Suprapubic skin (tissue), 4 donors: Measurements from ENCODE around the gene CNGA3.

Experiments used
- POLR2A ChIP-seq, 2 donors: fragments of 450-650 bp; IDR thresholded peaks; one replicate each; pipeline ENCODE4 v1.6.1; 2017; ENCODE audit warnings: antibody characterized with exemption in 2 of 2, mild to moderate bottlenecking in 2 of 2, moderate library complexity in 2 of 2
- POLR2AphosphoS5 ChIP-seq, 3 donors: sonication (generic); formaldehyde crosslinking; IDR thresholded peaks; one replicate each; pipeline ENCODE4 v1.6.1; 2017; ENCODE audit warnings: antibody characterized with exemption in 3 of 3
- TF ChIP-seq, protein P1 (sequence below), 2 donors: fragments of 200-600 bp in 1 of 2; fragments of 450-650 bp in 1 of 2; sonication (generic) in 1 of 2; IDR thresholded peaks; one replicate each; pipeline ENCODE4 v1.5.1; 2016 to 2019; ENCODE audit warnings: antibody characterized with exemption in 2 of 2, mild to moderate bottlenecking in 1 of 2, moderate library complexity in 1 of 2

DNA sequence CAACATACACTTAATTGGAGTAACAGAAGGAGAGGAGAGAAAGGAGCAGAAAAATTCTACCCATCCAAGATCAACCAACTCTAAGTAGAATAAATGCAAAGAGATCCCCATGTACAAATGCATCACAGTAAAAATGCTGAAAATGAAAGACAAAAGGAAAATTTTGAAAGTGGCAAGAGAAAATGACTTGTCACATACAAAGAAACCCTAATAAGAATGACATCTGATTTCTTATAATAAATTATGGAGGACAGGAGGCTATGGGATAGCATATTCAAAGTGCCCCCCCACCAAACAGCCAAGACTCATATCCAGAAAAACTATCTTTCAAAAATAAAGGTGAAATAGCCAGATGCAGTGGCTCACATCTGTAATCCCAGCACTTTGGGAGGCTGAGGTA, 76.2 kb downstream of the CNGA3 start:
- TF ChIP-seq, protein P1, sequence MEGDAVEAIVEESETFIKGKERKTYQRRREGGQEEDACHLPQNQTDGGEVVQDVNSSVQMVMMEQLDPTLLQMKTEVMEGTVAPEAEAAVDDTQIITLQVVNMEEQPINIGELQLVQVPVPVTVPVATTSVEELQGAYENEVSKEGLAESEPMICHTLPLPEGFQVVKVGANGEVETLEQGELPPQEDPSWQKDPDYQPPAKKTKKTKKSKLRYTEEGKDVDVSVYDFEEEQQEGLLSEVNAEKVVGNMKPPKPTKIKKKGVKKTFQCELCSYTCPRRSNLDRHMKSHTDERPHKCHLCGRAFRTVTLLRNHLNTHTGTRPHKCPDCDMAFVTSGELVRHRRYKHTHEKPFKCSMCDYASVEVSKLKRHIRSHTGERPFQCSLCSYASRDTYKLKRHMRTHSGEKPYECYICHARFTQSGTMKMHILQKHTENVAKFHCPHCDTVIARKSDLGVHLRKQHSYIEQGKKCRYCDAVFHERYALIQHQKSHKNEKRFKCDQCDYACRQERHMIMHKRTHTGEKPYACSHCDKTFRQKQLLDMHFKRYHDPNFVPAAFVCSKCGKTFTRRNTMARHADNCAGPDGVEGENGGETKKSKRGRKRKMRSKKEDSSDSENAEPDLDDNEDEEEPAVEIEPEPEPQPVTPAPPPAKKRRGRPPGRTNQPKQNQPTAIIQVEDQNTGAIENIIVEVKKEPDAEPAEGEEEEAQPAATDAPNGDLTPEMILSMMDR (IDR thresholded peaks at IDR 0.05), result no peak
- TF ChIP-seq POLR2AphosphoS5 (IDR thresholded peaks at IDR 0.05), result no peak
- TF ChIP-seq POLR2A (IDR thresholded peaks at IDR 0.05), result no peak
